GM21515 (cell line): Measurements from ENCODE around the gene CFAP251.

Source experiments
- ATAC-seq: cut with Tn5 transposase; IDR thresholded peaks from one replicate; pipeline ENCODE4 v1.9.1; 2021; ENCODE audit not compliant: unreplicated experiment

Gene CFAP251

DNA sequence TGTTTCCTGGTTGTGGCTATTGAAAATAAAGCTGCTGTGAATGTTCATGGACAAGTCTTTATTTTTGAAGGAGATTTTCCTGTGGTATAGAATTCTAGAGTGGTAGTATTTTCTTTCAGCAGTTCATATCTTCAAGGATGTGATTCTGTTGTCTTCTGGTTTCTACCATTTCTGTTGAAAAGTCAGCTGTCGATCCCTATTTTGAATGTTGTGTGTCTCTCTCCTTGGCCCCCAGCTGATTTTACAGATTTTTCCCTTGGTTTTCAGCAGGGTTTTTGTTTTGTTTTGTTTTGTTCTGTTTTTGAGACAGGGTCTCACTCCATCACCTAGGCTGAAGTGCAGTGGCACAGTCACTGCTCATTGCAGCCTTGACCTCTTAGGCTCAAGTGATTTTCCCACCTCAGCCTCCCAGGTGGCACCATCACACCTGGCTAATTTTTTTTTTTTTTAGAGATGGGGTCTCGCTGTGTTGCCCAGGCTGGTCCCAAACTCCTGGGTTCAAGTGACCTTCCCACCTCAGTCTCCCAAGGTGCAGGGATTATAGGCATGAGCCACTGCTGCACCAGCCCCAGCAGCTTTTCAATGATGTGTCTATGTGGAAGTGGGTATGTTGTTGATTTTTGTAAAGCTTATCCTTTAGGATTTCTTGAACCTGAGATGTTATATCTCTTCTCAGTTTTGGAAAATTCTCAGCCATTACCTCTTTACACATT, 28.1 kb downstream of the CFAP251 start:
- ATAC-seq: no peak

DNA sequence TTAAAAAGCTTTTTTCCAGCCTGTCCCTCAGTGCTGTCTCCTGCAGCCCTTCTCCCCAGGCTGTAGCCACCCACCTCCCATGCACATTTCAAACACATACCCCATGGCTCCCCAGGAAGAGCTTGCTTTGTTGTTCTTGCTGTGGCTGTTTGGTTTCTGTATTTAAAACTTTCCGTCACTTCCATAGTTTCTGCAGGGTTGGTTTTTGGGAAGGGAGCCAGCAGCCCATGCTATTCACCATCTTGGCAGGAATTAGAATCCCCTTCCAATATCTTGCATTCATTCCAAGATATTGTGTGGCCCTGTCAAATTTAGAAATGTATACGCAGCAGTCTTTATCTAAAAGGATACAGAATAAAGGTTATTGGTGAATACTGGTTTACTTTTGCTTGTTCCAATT, 29.6 kb downstream of the CFAP251 start:
- ATAC-seq: no peak

DNA sequence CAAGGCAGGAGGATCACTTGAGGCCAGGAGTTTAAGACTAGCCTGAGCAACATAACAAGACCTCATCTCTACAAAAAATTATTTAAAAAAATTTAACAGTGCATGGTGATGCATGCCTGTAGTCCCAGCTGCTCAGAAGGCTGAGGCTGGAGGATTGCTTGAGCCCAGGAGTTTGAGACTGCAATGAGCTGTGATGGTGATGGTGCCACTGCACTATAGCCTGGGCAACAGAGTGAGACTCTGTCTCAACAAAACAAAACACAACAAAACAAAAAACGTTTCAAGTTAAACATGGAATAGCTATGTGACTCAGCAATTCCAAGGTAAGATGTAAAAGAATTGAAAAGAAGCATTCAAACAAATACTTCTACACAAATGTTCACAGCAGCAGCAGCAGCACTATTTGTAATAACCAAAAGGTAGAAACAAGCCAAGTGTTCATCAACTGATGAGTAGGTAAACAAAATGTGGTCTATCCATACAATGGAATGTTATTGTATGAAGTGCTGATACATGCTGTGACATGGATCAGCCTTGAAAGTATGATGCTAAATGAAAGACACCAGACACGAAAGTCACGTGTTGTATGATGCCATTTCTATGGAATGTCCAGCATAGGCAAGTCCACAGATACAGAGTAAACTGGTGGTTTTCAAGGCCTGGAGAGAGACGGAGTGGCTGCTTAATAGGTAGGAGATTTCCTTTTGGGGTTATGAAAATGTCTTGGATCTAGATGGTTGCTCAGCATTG, 31.4 kb downstream of the CFAP251 start:
- no peak for ATAC-seq

DNA sequence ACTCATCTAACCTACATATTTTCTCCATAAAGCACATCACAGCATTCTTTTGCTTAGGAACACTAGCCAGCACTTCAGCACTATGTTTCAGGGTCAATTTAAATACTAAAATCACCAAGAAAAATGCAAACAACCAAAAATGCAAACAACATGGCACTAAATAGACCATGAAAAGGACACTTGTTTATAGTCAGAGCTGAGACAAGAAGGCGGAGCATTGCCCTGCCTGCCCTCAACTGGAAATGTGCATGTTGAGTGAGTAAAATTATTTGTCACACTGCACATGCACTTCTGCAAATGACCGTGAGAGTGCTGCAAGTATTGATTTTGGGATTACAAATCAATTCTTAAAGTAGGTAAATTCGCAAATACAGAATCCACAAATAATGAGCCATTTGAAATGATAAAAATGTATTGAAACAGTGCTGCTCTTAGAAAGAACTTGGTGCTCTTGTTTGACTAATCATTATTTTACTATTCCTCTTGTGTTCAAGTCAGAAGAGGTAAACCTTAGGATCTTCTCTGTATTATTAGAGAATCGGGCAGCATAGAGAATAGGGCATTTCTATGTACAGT, 34.8 kb downstream of the CFAP251 start:
- ATAC-seq: no peak

DNA sequence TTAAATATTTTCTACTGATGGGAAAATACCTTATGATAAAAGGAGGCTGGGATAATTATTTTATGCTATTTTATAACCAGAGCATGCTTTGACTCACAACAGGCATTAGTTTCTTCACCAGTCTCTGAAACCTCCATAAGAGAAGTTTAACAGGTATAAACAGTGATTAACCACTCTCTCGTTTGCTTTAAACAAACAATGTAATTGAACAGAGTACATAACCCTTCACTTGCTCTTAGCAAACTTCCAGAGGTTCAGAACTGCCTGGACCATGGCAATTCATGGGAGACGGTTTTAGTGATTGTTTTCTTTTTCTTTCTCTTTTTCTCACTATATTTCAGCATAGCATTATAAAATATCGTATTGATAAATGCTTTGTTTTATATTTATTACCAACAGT, 35.3 kb downstream of the CFAP251 start:
- no peak for ATAC-seq

DNA sequence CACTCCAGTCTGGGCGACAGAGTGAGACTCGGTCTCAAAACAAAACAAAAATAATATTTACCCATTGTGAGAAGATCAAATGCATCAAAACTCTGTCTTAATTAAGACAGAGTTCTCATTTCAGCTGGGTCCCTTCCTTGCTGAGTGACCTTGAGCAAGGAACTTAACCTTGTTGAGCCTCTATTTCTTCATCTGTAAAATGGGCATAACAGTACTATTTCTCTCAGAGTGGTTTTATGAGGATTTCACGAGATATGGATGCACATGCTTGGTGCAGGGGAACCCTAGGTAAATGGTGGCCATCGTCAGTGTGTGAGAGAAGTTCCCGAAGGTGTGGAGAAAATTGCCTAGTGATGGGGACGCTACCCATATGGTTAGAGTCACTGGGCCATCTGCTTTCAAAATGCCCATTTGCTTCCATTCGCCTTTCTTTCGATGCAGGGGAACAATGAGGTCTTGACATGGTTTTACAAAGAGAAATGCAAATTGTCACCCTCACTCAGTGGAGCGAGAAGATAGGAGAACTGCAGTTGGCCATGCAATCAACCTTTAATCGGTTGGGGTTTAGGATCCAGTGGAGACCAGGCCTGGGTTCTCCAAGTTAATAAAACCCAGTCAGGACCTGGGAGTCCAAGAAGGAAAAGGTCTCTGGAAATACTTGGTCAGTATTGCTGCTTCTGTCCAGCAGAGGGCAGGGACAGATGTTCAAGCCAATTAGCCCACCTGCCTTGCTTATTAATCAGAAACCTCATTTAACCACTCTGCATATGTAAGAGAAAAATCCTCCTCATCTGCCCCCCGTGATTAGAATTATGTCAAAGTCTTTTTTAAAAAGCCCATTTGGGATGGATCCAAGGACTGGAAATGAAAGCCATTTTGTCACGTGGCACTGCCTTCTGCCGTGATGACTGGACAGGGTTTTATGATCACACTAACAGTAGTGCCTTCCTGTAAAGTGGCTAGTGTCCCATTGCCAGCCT, 37.2 kb downstream of the CFAP251 start:
- ATAC-seq: no peak

DNA sequence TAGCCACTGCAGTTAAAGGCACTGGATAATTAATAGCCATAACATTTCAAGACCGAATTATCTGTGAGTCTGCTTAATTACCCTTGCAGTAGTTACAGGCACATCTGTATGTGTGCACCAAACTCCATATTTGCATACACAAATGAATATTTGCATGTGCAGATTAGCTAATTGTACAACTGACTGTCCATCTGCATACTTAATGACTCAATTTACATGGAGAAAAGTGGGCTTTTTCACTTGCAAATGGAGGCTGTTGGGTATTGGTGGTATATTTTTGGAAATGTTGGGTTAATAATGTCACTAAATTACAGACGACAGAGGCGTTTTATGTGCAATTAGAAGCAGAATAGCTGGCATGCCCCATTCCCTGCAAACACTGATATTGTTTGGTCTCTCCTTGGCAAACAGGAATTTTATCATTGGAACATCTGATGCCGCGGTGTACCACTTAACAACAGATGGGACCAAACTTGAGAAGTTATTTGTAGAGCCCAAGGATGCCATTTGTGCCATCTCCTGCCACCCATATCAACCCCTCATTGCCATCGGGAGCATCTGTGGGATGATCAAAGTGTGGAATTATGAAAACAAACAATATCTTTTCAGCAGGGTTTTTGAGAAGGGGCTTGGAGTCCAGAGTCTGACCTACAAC, 39.6 kb downstream of the CFAP251 start:
- ATAC-seq: no peak

DNA sequence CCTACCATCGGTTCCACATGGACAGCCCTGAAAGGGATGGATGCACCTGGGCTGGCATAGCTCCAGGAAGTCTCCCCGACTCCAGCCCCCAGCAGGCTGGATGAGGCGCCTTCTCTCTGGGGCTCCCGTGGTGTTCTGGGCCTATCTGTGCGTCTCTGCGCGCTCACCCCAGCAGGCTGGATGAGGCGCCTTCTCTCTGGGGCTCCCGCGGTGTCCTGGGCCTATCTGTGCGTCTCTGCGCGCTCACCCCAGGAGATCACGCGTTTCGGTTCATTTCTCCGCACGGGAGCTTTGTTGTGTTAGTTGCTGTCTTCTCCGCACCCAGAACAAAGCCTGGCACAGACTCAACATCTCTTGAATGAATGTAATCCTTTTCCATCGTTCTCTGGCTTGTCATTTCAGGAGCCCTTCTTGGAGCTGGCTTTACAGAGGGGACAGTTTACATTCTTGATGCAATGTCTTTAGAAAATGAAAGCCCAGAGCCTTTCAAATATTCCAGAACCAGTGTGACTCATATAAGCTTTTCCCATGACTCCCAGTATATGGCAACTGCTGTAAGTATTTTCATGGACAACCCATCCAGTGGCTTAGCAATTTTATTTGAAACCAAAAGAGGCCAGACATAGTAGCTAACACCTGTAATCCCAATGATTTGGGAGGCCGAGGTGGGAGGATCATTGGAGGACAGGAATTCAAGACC, 40.3 kb downstream of the CFAP251 start:
- ATAC-seq: no peak

DNA sequence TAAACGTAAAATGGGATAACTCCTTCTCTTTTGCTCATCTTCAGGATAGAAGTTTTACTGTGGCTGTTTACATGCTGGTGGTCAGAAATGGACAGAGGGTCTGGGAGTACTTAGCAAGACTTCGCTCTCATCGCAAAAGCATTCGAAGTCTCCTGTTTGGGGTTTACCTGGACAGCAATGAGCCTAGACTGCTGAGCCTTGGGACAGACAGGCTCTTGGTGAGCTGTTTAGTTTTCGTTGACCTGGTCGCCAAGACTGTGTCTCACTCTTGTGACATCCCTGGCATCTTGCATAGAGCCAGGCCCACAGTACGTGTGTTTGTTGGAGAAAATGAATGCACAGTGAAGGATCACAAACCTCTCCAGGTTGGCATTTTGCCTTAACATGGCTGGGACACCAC, 42.1 kb downstream of the CFAP251 start:
- no peak for ATAC-seq

DNA sequence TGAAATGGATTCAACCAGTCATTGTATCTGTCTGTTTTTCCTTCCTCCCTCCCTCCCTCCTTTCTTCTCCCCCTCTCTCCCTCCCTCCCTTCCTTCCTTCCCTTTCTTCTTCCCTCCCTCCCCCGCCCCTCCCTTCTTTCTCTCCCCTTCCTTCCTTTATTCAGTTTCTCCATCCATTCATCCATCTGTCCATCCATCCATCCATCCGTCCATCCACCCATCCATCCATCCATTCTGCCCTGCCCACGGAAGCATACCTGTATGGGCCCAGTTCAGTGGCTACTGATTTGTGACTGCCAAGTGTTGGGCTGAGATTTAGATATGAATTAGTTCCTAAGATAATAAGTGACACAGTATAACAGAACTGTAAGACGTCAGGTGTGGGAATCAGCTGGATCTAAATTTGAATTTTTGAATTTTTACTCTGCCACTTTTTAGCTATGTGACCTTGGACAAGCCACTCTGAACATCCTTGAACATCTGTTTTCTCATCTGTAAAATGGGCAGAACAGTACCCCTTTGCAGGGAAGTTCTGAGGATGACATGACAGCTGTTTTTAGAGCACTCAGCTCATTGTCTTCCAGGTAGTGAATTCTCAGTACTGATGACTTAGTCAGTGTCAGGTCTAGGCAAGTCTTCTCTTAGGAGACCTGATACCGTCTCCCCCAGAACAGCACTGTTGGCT, 42.9 kb downstream of the CFAP251 start:
- ATAC-seq: no peak

DNA sequence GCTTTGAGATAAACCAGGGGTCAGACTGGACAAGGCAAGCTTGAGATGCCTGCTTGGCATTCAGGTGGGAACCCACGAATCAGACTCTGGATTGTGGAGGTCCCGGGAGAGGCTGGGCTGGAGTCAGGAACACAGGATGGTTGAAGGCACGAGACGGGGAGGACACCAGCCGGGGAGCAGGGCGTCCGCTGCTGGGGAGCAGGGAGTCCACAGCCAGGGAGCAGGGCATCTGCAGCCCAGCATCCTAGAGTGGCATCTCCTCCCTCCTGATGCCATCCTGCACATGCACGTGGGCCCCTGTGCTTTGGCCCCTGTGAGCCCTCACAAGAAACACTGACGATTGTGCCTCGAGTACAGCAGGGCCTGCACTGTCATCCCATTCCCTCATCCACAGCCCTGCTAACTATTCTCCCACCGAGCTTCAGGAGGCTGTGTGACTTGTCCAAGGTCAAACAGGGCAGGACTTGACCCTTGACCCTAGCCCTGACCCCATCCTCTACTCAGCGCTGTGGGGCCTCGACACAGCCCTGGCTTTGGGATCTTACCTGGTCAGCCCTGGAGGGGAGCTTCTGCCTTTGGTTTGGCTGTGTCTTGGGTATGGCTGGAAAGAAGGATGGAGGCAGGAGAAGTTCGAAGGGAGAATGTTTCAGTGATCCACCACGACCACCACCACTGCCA, 45.1 kb downstream of the CFAP251 start:
- no peak for ATAC-seq

DNA sequence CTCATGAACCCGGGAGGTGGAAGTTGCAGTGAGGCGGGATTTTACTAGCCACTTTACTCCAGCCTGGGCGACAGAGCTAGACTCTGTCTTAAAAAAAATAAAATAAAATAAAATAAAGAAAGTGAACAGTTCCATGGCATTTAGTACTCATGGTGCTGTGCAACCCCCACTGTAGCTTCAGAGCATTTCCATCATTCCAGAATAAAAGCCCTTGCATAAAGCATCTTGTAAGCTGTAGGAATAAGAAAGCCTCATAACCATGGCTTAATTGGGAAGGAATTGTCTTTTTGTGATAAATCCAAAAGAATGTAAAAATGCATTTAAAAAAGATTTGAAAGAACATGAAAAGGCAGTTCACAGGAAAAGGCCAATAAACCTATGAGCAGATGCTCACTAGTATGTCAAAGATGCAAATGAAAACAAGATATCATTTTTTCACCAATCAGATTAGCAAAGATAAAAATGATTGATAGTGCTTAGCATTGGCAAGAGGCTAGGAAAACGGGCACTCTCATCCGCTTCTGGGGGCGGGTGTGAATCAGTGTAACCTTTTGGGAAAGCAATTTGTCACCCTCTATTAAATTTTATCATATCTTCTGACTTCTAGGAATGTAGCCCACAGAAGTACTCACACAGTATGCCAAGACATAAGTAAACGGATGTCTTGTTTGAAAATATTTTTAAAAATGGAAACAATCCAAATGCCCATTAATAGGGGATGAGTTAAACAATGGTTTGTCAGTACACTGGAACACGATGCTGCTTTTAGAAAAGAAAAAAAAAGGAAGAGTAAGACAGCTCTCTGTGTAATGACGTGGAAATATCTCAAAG, 46.6 kb downstream of the CFAP251 start:
- ATAC-seq: no peak

DNA sequence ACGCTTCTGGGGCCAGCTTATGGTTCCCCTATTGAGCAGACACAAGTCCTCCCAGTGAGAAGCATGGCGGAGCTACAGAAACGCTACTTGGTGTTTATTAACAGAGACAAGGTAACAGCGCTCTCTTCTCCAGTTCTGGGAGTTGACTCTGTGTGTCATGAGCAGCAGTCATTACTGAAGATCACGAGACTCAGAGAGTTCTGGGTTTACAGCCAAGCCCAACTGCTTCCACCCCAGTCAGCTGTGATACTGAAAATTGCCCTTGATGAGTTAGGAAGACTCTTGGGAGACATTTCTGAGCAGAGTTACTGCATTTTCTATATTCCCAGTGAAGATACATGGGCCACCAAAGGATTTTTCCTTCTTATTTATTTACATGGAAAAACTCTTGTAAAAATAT, 48.6 kb downstream of the CFAP251 start:
- no peak for ATAC-seq

DNA sequence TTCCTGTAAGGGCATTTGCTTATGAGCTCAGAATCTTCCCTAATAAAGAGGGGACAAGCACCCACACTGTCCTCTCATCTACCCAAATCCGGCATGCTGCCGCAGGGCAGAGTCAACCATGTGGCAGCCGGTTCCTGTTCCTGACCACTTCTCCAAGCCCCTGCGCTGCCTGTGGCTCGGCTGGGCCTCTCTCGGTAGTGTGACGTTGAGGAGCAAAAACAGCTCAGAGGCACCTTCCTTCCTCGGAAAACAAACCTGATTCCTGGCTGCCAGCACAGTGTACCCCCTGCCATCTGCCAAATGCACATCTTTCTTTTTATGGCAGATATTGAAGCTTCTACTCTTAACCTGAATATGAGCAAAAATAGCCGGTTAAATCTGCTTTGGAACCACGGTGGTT, 50.5 kb downstream of the CFAP251 start:
- no peak for ATAC-seq

DNA sequence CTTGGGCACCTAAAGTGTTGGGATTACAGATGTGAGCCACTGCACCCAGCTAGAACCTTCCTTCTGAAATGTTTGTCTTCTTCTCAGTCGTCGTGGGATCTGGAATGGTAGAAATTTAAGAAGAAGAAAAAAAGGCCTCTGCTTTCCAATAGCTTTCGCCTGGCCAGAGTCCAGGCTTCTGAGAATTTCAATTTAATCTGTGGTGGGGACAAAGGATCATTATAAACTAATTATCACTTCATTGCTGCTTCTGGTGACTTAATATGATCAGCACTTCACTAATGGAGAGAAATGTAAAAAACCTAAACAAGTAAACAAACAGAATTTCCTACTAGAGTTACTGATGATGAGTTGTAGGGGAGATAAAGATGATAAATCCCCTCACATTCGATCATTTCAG, 51.3 kb downstream of the CFAP251 start:
- no peak for ATAC-seq

DNA sequence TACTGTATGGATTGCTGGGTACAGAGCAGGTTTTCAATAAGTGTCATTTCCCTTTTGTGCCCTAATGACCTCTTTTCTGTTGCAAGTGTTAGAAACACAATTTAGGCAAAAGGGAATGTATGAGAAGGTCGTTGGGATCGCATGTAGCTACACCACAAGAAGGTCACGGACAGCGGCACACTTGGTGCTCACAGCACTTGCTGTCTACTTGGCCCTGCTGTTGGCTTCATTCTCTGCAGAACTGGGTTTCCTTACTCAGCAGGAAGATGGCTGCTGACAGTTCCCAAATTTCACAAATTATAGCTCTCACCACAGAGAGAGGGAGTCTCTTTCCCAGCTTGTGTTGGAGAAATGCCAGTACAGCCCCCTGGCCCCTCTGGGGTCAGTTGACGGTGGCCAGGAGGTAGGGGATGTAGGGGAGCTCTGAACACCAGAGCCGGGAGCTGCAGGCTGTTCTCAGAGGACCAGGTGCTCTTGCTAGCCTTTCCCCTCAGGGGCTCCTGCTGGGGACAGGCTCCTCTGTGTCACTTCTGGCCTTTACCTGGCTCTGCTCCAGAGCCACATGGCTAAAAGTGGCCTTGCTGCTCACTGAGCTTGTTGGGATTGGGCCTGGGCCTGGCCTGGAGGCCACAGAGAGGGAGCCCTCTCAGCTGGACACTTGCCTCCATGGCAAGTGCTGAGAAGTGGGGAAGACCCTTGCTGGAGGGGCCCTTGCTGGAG, 52.3 kb downstream of the CFAP251 start:
- ATAC-seq: no peak
